NOMO-1 treated with dmso at 0.1 percent for 144 hours (cell line): ENCODE data around the gene TFPI.
"Not testable (repeated sequence)": the region's sequence is repeated elsewhere in the genome, so short reads cannot be mapped to it uniquely, and the experiment has no call there.

ENCODE experiments used
- DNase-seq: peaks from one replicate; lab custom pipeline; 2025; ENCODE audit not compliant: unreplicated experiment; lab: John Stamatoyannopoulos, UW

Gene TFPI

GRCh38 chr2:187529248-187529976, 24.8 kb downstream of the TFPI start:
- DNase-seq, result no peak

GRCh38 chr2:187528042-187528441, 26.2 kb downstream of the TFPI start:
- DNase-seq, result no peak

- DNase-seq, result no peak
These were observed 27.0 kb downstream of the TFPI start for GRCh38 chr2:187527262-187527661.

GRCh38 chr2:187526792-187527191, 27.4 kb downstream of the TFPI start:
- no peak for DNase-seq

- no peak for DNase-seq
These were observed 28.9 kb downstream of the TFPI start for GRCh38 chr2:187525163-187525900.

GRCh38 chr2:187523325-187523724, 30.9 kb downstream of the TFPI start:
- no peak for DNase-seq

GRCh38 chr2:187520121-187520624, 34.1 kb downstream of the TFPI start:
- no peak for DNase-seq

GRCh38 chr2:187519419-187520120, 34.7 kb downstream of the TFPI start:
- no peak for DNase-seq

GRCh38 chr2:187517750-187518361, 36.4 kb downstream of the TFPI start:
- not testable (repeated sequence) for DNase-seq

GRCh38 chr2:187516630-187517510, 37.4 kb downstream of the TFPI start:
- not testable (repeated sequence) for DNase-seq

GRCh38 chr2:187514930-187515329, 39.3 kb downstream of the TFPI start:
- DNase-seq, result no peak

GRCh38 chr2:187514235-187514829, 39.9 kb downstream of the TFPI start:
- DNase-seq, result not testable (repeated sequence)

GRCh38 chr2:187513460-187514234, 40.6 kb downstream of the TFPI start:
- DNase-seq, result not testable (repeated sequence)

GRCh38 chr2:187511356-187512315, 42.6 kb downstream of the TFPI start:
- no peak for DNase-seq

- DNase-seq, result not testable (repeated sequence)
These were observed 43.5 kb downstream of the TFPI start for GRCh38 chr2:187510419-187511355.

GRCh38 chr2:187509667-187510417, 44.4 kb downstream of the TFPI start:
- DNase-seq, result no peak
